Fibroblast of mammary gland (primary cell): Measurements from ENCODE around the gene ALKBH3.

Source experiments
- DNase-seq: peaks from one replicate; pipeline ENCODE4 v3.0.0-alpha.2; 2010; ENCODE audit warnings: low read depth
- H3K4me3 ChIP-seq: 2 replicates; pipeline ENCODE4 v1.5.1; 2011; ENCODE audit warnings: low read depth, mild to moderate bottlenecking, low read length, moderate library complexity; ENCODE audit not compliant: control insufficient read depth
- CTCF ChIP-seq: conservative IDR thresholded peaks from 2 replicates; pipeline ENCODE4 v1.5.1; 2011; ENCODE audit warnings: low read depth, low read length, inconsistent platforms; ENCODE audit not compliant: control insufficient read depth, insufficient read depth

ALKBH3 gene

GRCh38 chr11:43880640-43881159, at the start of gene ALKBH3:
Gene ALKBH3 (plus strand): TSS chr11:43880831. CDS start chr11:43882653, 1,822 bp downstream.
- TF ChIP-seq CTCF: no peak
- peak within 1 kb of the TSS; percentile 93 for H3K4me3 ChIP-seq
- DNase-seq: peak; percentile 95

DNA sequence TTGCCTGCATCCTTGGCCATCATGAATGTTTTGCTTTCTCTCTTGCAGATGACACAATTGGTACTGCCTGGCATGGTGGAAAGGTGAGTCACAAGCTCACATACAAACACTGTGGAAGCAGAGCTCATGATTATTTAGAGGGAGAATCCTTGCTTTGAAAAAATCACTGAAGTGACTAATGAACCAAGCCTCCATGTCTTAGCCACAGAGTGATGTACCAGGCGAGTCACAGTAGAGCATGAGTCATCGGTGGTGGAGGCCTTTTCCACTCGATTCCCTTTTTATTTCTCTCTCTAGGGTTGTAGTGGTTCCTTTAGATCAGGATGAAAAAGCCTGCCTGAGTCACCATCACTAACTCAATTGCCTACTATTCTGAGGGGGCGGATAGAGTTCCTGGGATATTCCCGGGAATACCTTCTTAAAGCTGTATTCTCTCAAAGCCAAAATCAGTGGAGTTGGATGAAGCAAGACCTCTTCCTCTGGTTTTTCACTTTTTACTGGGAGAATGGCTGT, 49.6 kb upstream of the ALKBH3 start:
- DNase-seq: peak; percentile 100
- H3K4me3 ChIP-seq: no peak overlapping the region
- TF ChIP-seq CTCF: no peak

- no peak overlapping the region for H3K4me3 ChIP-seq
- no peak for DNase-seq
- TF ChIP-seq CTCF: no peak
These were observed 48.1 kb upstream of the ALKBH3 start for GRCh38 chr11:43832536-43832935.

DNA sequence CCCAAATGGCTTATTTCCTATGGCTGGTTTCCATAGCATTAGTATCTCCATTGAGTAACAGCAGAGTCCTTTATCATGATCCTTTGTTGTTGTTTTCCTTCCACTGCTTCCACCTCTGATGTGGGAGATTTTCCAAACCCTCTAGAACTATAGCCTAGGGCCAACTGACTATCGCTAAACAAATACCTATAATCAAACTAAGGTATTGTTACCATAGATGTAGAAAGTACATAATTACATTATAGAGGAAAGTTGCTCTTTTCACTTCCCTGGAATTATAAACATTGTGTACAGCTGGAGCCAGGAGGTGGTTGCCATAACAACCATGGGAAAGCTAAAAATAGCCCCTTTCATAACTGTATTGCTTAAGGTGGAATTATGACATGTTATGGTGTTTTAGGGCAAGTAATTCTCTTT, 47.0 kb upstream of the ALKBH3 start:
- peak; percentile 37 for DNase-seq

GRCh38 chr11:43834286-43834685, 46.3 kb upstream of the ALKBH3 start:
- TF ChIP-seq CTCF: no peak
- H3K4me3 ChIP-seq: no peak overlapping the region
- no peak for DNase-seq

More for the DNA sequence above, 47.0 kb upstream of the ALKBH3 start:
- TF ChIP-seq CTCF: no peak
- H3K4me3 ChIP-seq: no peak overlapping the region

- H3K4me3 ChIP-seq: no peak overlapping the region
- no peak for TF ChIP-seq CTCF
- DNase-seq: no peak
These were observed 45.5 kb upstream of the ALKBH3 start for GRCh38 chr11:43835104-43835503.

- no peak for TF ChIP-seq CTCF
- no peak for DNase-seq
- H3K4me3 ChIP-seq: no peak overlapping the region
These were observed 42.8 kb upstream of the ALKBH3 start for GRCh38 chr11:43837879-43838278.
